GM11168 (cell line): Measurements from ENCODE around the gene MYO1C.
"Not testable (repeated sequence)": the region's sequence is repeated elsewhere in the genome, so short reads cannot be mapped to it uniquely, and the experiment has no call there.

Experiments
- in situ Hi-C: fragments of 300-500 bp; cut with MboI; formaldehyde crosslinking; loops from one replicate; pipeline ENCODE4 v1.12.0; 2022; ENCODE audit warnings: low sequenced_read_pairs; ENCODE audit not compliant: unreplicated experiment

Gene MYO1C

GRCh38 chr17:1440921-1441320, 51.6 kb downstream of the MYO1C start:
- in situ Hi-C loops: no loop called here

- in situ Hi-C loops: no loop called here
Measured at GRCh38 chr17:1438593-1439083, 53.8 kb downstream of the MYO1C start.

GRCh38 chr17:1435326-1435725, 57.2 kb downstream of the MYO1C start:
- in situ Hi-C loops: no loop called here

- in situ Hi-C loops: no loop called here
Measured at GRCh38 chr17:1434150-1434549, 58.3 kb downstream of the MYO1C start.

GRCh38 chr17:1431631-1432104, 60.8 kb downstream of the MYO1C start:
- in situ Hi-C loops: no loop called here

- in situ Hi-C loops: no loop called here
Measured at GRCh38 chr17:1423456-1424135, 68.9 kb downstream of the MYO1C start.

- in situ Hi-C loops: no loop called here
Measured at GRCh38 chr17:1422885-1423284, 69.6 kb downstream of the MYO1C start.

- in situ Hi-C loops: no loop called here
Measured at GRCh38 chr17:1421470-1421869, 71.0 kb downstream of the MYO1C start.

GRCh38 chr17:1420981-1421380, 71.5 kb downstream of the MYO1C start:
- in situ Hi-C loops: no loop called here

- in situ Hi-C loops: no loop called here
Measured at GRCh38 chr17:1420163-1420562, 72.3 kb downstream of the MYO1C start.

GRCh38 chr17:1418476-1418875, 74.0 kb downstream of the MYO1C start:
- in situ Hi-C loops: not testable (repeated sequence)

GRCh38 chr17:1416414-1416813, 76.1 kb downstream of the MYO1C start:
- in situ Hi-C loops: no loop called here

- in situ Hi-C loops: no loop called here
Measured at GRCh38 chr17:1414634-1415033, 77.9 kb downstream of the MYO1C start.
